ENCODE measurements around the gene CCDC34.

- TF ChIP-seq CTCF (conservative IDR thresholded peaks at IDR 0.05; ENCODE audit: low read length) (no peak), EZH2phosphoT487 (IDR thresholded peaks at IDR 0.05; ENCODE audit: borderline replicate concordance, low read depth, low read length) (no peak)
Observed at GRCh38 chr11:27380771-27381170, 17.8 kb upstream of the CCDC34 start.

All from OCI-LY7 (cell line).